GM10248 (cell line): ENCODE data around the gene PTPRF.

ENCODE experiments used
- CTCF ChIA-PET: fragments of 300-600 bp; sonication (Branson Sonifier 250); formaldehyde crosslinking; extraction: SDS; loops from one replicate; lab custom pipeline; 2021; ENCODE audit warnings: antibody characterized with exemption; lab: Yijun Ruan, JAX
- POLR2A ChIA-PET: fragments of 350-650 bp; sonication (Branson Sonifier 250); formaldehyde crosslinking; extraction: SDS; loops from one replicate; lab custom pipeline; 2020; ENCODE audit warnings: antibody characterized with exemption; lab: Yijun Ruan, JAX
- DNase-seq: peaks from one replicate; pipeline ENCODE4 v3.0.0; 2012; ENCODE audit errors: extremely low spot score
- CTCF ChIP-seq: IDR thresholded peaks from 2 replicates; pipeline ENCODE4 v1.5.1; 2012; ENCODE audit warnings: mild to moderate bottlenecking, low read depth; ENCODE audit errors: extremely low read depth, missing control alignments, control extremely low read depth

The PTPRF gene

GRCh38 chr1:43506233-43506632 lies 24.4 kb upstream of the PTPRF start:
- ChIA-PET CTCF (no interaction called here), POLR2A (no interaction called here)
- TF ChIP-seq CTCF = no peak
- no peak for DNase-seq

GRCh38 chr1:43507296-43508295 lies 23.1 kb upstream of the PTPRF start:
- ChIA-PET CTCF (interaction anchor here (0.8 kb wide), 1 partner anchor 23 kb away, joined by 3 read pairs; the partner anchor contains the start of gene PTPRF), POLR2A (no interaction called here)
- TF ChIP-seq CTCF = no peak
- DNase-seq = no peak

GRCh38 chr1:43509007-43509739 lies 21.5 kb upstream of the PTPRF start:
- POLR2A ChIA-PET = no interaction called here
- no peak for DNase-seq
- TF ChIP-seq CTCF = no peak
- CTCF ChIA-PET = no interaction called here

GRCh38 chr1:43509740-43510375 lies 20.8 kb upstream of the PTPRF start:
- no peak for TF ChIP-seq CTCF
- ChIA-PET POLR2A (no interaction called here), CTCF (interaction anchor here (1.1 kb wide), 1 partner anchor 425 kb away, joined by 3 read pairs; no protein-coding TSS in a partner anchor)
- DNase-seq = no peak

GRCh38 chr1:43510621-43511020 lies 20.1 kb upstream of the PTPRF start:
- ChIA-PET CTCF (interaction anchor here (1.1 kb wide), 1 partner anchor 424 kb away, joined by 3 read pairs; no protein-coding TSS in a partner anchor), POLR2A (no interaction called here)
- no peak for DNase-seq
- no peak for TF ChIP-seq CTCF

GRCh38 chr1:43511394-43511793 lies 19.3 kb upstream of the PTPRF start:
- ChIA-PET POLR2A (no interaction called here), CTCF (interaction anchor here (1.2 kb wide), 1 partner anchor 19 kb away, joined by 4 read pairs; no protein-coding TSS in a partner anchor)

More at GRCh38 chr1:43511394-43511793, 19.3 kb upstream of the PTPRF start:
- no peak for DNase-seq
- no peak for TF ChIP-seq CTCF
